HG02571 (cell line): ENCODE data around the gene DENND2C.
"Not testable (repeated sequence)": the region's sequence is repeated elsewhere in the genome, so short reads cannot be mapped to it uniquely, and the experiment has no call there.

ENCODE experiments used
- ATAC-seq: cut with Tn5 transposase; IDR thresholded peaks from one replicate; pipeline ENCODE4 v1.9.1; 2021; ENCODE audit warnings: mild to moderate bottlenecking, moderate library complexity; ENCODE audit not compliant: unreplicated experiment

Gene DENND2C

DNA sequence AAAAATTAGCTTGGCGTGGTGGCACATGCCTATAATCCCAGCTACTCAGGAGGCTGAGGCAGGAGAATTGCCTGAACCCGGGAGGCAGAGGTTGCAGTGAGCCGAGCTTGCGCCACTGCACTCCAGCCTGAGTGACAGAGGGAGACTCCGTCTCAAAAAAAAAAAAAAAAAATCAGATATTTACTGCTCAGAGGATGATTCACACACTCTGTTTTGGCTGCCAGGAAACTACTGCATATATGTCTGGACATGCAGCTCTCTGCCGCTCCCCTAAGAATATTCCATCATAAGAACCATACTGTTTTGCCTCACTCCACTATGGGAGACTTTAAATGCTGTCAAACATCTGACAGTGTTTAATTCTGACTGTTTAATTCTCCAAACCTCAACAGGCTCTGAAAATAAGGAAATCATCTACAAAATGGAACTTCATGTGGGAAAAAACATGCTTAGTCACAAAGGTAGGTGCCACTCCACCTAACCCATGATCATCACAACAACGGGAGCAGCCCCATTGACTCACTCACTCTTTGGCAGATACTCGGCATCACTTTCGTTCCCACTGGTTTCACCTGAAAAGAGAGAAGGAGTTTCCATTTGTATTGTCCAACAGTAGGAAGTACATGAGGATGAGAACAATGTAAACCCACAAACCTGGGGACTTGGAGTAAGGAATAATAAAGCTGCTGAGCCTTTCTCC lies 59.2 kb downstream of the DENND2C start:
- no peak for ATAC-seq

DNA sequence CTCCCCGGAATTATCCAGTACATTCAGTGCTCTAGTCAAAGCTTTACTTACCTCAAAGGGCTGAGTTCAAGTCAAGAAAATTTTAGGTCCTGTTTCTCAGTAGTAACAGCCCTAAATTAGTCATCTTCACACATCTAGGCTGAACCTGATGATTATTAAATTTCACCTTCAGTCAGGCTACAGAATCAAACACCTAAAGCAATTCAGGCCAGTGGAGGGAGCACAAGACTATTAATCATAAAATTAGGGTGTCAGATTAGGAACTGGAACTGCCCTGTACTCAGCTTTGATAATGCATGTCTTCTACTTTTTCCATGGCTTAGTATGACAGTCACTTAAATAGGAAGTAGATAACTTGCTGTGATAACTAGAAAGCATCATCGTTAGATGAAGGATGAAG lies 60.0 kb downstream of the DENND2C start:
- ATAC-seq, result no peak

DNA sequence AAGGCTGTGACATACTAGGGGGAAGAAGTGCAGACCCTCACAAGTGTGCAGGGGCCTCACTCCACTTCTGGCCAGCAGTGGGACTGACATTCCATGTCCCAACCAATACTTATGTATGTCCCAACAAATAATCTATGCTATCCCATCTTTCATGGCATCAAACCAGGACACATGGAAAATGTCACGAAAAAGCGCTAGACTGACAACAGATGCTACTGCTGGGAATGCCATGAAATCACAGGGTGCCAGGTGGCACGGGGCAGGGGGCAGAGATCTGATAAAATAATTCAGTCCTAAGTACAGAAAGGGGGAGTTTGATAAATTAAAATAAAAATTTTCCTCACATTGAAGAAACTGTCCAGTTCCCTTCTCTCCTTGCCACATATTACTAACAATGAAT lies 60.8 kb downstream of the DENND2C start:
- no peak for ATAC-seq

DNA sequence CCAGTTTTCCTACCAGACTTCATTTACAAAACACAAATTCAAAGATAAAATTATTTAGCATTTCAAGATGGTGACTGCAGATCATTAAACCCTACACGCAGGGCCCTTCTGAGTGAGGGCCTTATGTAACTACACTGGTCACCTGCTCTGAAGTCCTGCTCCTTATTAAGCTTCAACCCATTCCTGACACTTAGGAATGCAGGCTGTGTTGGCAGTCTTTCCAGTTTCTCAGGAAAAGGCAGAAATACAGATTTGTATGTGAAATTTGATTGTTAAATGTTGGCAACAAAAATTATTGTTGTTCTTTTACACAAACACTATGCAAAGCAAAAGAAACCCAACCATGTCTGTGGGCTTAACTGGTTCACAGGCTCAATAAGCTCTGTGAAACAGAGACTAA lies 62.6 kb downstream of the DENND2C start:
- no peak for ATAC-seq

DNA sequence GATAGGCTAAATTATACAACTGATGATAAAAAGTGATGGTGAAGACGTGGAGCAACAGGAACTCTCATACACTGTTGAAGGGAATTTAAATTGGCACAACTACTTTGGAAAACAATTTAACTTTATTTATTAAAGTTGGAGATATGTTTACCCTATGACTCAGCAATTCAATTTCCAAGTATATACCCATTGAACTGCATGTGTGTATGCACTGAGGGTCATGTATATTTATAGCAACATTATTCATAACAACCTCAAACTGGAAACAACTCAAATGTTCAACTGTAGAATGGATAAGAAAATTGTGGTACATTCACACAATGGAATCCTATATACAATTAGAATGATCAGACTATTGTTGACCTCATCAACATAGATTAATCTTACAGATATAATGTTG lies 71.9 kb downstream of the DENND2C start:
- ATAC-seq, result no peak

DNA sequence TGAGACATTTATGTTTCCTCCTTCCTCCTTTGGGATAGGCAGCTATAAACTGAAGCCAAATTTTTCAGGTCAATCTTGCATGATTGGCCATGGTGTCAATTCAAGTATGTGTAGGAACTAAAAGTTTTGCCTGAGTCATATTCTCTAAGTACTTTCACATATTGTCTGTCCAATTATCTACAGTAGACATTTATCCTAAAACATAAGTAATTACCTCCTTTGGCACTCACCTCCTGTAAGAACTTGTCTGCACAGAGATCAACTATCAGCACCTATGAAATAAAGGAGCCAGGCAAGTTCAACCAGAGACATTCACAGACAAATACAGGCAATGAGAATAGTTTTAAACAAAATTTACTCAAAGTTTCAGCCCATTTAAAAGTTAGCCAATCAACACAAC lies 74.2 kb downstream of the DENND2C start:
- ATAC-seq, result no peak

DNA sequence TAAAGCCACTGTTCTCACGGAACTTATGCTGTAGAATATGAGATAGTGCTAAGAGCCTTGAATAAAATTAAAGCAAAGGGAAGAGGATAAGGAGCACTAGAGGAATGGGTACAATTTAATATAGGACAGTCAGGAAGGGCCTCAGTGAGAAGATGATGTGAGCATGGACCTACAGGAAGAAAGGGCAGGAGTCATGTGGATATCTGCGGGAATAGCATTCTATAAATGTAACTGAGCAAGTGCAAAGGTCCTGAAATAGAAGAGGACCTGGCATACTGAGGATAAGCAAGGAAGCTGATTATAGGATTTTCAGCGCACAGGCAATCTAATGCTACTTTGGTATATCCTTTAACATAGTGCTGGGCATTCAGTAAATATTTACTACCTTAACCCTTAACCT lies 75.8 kb downstream of the DENND2C start:
- no peak for ATAC-seq

DNA sequence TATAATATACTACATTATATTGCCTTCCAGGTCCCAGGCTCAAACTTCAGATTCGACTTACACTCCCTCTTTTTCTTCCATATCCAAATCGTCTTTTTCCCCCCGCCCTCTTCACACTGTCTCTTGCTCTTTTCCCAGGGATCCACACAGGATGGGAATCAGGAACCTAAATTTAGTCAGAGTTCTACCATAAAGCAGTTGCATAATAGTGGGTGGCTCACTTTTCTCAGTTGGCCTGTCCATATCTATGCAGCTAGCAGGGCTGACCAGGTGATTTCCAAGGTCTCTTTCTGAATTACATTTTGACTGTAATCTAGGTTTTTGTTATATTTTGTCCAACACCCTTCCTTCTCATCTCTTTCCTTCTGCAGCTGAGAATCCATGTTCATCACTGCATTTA lies 80.7 kb downstream of the DENND2C start:
- ATAC-seq, result no peak

DNA sequence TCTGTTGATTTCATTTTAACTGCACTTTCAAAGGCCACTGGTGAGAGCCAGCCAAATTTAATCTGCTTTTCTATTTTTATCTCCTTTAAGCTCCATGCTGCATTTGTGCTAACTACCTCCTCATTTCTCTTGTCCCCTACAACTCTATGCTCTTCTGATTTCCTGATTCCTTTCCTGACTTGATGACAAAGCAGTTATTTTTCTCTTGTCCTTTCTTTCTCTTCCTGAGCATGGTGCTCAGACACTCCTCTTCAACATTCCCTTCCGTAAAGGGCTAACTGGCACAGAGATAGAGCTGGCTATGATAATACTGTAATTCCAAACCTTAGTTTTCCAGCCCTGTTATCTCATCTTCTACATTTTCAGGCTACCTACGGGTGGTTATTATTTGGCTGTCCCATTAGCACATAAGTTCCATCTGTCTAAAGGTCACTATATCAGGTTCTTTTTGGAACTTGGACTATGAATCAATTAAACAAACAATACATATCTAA lies 81.6 kb downstream of the DENND2C start:
- ATAC-seq, result no peak

DNA sequence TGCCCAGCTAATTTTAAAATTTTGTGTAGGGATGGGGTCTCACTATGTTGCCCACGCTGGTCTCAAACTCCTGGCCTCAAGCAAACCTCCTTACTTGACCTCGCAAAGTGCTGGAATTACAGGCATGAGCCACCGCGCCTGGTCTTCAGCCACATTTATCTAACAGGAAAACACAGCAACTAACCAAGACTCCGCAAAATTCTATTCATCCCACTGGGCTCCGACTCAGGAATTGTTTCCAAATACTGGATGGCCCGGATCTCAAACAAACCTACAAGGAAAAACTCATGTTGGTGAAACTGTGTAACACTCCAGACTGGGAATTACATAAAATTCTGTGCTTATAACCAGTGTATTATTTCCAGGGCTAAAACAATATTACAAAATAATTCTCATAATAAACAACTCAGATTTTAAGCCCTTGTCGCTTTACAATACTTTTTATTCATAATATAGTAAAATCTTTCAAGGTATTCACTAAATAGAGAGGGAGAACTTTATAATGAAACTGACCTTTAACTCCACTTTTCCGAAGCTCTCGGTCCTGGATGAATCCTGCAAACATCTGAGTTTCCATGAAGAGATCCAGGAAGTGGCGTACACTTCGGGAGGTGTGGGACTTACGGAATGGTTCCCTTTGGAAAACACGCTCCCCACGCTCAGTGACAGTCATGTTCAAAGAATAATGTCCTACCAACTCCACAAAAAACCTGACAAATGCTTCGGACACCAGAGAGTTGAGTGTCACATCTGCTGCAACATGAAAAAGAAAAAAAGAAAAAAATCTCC lies 82.5 kb downstream of the DENND2C start:
- no peak for ATAC-seq

DNA sequence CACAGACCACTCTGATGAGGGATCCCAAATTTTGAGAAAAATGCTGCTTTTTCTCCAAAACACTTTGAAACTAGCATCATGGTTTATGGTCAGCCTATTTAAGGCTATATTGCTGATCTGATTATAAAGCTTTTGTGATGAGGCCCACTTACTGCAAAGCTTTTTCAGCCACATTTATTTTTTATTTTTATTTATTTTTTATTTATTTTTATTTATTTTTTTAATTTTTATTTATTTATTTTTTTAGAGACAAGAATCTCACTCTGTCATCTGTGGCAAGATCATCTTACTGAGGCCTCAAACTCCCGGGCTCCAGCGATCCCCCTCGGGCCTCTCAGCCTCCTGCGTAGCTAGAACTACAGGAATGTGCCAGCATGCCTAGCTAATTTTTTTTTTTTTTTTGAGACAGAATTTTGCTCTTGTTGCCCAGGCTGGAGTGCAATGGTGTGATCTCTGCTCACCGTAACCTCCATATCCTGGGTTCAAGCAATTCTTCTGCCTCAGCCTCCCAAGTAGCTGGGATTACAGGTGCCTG lies 83.3 kb downstream of the DENND2C start:
- no peak for ATAC-seq

DNA sequence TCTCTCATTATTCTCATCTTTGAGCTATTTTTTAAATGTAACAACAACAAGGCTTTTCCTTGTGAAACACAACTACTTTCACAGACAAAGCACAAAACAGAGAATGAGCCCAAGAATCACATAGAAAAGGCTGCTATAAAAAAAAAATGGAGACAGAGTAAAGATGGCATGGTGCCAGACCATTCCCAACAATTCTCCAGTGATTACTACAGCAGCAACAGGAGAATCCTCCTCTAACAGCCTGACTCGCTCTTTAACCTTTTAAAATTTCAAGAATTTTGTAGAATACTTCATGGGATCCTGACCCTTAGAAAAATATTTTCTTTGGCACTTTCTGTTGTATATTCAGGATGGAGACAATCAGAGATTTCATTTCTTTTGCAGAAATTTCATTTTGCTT lies 84.6 kb downstream of the DENND2C start:
- no peak for ATAC-seq

DNA sequence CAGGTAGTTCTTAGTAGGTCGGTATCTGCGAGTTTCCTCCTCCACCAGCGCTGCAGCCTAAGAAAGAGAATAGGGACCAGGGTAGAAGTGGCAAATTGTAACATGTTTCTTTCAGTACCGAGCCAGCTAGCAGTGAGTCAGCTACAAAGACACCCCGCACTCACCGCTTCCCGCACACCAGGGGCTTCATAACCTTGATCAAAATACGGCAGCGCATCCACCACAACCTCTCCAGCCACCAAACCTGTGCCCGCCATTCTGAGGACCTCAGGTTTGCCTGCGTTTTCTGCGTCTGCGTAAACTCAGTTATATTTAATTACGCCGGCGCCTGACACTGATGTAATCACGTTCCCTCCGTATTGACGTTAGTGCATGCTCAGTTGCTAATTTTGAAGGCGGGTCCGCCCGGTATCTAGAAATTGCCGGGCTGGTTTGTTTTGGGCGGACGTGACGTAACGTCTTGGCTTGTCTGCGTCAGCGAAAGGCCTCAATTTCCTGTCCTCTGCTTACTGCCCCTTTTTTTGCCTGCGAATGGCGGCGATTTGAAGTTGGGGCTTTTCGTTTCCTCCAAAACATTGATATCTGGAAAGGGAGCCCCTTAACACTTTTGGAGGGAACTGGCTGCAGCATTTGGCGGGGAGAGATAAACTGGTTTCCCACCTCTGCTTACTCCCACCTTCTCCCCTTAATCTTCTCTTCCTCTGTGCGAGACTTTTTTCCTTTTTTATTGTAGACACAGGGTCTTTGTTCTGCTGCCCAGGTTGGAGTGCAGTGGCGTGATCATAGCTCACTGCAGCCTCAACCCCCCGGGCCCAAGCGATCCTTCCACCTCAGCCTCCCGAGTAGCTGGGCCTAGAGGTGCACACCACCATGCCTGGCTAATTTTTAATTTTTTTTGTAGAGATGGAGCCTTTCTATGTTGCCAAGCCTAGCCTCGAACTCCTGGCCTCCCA lies 88.2 kb downstream of the DENND2C start, which contains the start of gene BCAS2:
TSS of gene BCAS2 (minus strand) at position 281 of the 953 bp plus-strand sequence. CDS start at position 257, 24 bp downstream.
- peak; percentile 99 for ATAC-seq

DNA sequence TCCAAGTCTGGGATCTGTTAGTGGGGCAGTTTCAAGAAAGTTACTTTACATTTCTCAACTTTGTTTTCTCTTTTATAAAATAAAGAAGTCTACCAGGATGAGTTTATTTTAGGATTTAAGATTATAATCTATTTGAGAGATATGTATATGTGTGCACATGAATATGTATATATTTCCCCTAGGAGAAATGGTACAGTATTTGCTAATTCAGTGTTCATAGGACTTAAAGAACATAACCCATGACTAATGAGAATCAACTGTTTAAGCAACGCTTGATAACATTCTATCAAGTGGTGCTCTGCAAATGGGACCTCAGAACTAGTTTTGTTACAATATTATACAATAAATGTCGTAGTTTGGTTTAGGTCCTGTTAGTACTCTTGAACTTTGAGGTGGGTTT lies 95.5 kb downstream of the DENND2C start:
- ATAC-seq, result no peak

DNA sequence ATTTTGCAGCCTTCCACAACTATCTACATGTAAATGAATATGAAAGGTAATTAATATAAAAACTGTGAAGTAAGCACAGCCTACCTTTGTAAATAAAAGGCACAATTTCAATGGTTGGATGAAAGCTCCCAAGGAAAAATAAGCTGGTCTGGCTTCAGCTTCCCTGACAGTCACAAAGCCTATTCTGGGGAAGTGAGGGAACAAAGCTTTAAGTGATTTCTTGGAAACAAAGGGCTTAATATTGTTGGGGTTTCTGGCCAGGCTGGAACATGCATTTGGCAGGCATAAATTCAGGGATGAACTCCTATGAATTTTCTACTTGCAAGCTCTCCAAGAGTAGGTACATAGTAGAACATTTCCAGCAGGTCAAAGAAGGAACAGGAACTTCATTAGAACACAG lies 105.7 kb downstream of the DENND2C start:
- no peak for ATAC-seq

DNA sequence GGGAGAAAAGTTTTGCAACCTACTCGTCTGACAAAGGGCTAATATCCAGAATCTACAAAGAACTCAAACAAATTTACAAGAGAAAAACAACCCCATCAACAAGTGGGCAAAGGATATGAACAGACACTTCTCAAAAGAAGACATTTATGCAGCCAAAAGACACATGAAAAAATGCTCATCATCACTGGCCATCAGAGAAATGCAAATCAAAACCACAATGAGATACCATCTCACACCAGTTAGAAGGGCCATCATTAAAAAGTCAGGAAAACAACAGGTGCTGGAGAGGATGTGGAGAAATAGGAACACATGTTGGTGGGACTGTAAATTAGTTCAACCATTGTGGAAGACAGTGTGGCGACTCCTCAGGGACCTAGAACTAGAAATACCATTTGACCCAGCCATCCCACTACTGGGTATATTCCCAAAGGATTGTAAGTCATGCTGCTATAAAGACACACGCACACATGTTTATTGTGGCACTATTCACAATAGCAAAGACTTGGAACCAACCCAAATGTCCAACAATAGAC lies 106.8 kb downstream of the DENND2C start:
- ATAC-seq, result not testable (repeated sequence)

DNA sequence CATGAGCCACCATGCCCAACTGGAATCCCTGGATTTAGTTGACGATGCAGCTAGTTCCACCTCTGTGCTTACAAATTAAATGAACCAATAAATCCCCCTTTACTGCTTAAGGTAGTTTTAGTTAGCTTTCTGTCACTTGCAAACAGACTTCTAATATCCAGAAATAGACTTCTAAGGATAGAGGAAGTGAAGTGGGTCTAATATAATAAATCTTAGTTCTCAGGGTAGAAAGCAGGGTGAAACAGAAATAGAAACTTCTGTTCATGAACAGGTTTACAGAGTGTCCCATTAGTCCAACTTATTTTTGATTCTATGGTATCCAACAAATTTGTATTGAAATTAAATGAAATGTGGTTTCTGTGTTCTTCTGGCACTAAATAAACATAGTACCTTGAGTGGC lies 108.5 kb downstream of the DENND2C start:
- ATAC-seq, result no peak

DNA sequence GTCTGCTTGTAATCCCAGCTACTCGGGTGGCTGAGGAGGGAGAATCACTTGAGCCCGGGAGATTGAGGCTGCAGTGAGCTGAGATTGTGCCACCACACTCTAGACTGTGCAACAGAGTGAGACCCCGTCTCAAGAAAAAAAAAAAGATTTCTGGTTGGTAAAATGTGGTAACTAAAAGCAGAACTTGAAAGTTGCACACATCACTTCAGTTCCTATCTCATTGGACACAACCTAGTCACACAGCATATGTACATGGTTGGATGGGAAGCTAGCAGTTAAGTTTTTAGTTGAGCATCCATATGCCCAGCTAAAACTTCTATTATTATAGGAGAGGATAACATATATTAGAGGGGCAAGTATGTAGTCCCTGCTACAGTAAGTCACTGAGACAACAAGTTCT lies 110.5 kb downstream of the DENND2C start:
- ATAC-seq, result no peak

DNA sequence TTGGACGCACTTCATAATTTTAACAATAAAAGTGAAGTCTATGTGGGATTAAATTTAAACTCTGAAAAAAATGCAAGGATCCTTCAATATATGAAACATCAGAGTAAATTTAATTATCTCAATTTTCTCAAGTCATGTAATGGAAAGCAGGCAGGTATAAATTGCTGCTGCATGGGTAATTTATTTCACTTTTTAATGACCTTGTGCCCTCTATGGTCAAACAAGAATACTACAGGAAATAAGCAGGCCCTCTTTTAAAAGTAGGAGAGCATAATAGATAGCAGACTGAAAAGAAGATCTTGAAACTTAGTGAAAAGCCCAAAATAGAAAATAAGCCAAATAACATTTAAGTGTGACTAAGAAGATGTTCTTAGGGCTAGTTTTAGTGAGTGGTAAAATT lies 111.3 kb downstream of the DENND2C start:
- ATAC-seq, result no peak

DNA sequence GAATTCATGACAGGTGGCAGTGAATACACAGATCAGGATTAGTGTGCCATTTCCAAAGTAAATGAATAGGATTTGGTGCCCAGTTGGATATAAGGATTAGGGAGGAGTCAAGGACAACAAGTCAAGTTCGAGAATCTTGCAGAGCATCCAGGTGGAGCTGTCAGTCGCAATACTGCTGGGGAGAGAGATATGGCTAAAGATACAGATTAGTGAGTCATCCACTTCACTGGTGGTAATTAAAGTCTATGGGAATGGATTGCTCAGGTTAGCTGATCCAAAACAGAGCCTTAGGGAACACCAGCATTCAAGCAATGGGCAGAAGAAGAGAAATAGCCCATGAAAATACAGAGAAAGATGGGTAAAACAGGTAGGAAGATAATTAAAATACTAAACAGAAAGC lies 115.3 kb downstream of the DENND2C start:
- ATAC-seq, result no peak
